Measurements from ENCODE around the gene EFTUD2. TPM values are rescaled to one million over a fixed set of nuclear protein-coding genes. Genes with fewer than 3 reads are reported as not detected.

EFTUD2 gene
- total and polyA plus RNA-seq, 2 of the 4 experiments (the other 2 are of a cell fraction): 72.5 to 126 TPM

GRCh38 chr17:44820631-44821212 lies 78.5 kb downstream of the EFTUD2 start:
- Histone ChIP-seq H3K36me3 (ENCODE audit: control insufficient read depth, insufficient read depth, low read length) (no peaks in the 10 kb centered on the region; the same call in 1 of the 2 replicates), H2AFZ (replicated peaks; ENCODE audit: low read length, poor library complexity) (no peak overlapping the region), H3K9ac (ENCODE audit: low read depth, low read length) (no peak overlapping the region), H4K8ac (ENCODE audit: low read depth in 2 of 2, low read length in 2 of 2) (peak overlapping the region; percentile 18 to 70; a peak in 3 of 4 replicates), H2AK5ac (ENCODE audit: low read depth, low read length) (peak overlapping the region; percentile 51; the same call in 1 of the 2 replicates), H2BK5ac (ENCODE audit: low read depth, low read length, poor library complexity, severe bottlenecking) (peak overlapping the region; percentile 97), H3K23ac (ENCODE audit: low read depth, low read length) (peak overlapping the region; percentile 24; the same call in 1 of the 2 replicates), H2BK15ac (ENCODE audit: low read depth, low read length) (peak overlapping the region; percentile 29; the same call in 1 of the 3 replicates), H2AK9ac (replicated peaks; ENCODE audit: low read depth, low read length, poor library complexity) (no peak overlapping the region), H3K27me3 (ENCODE audit: control insufficient read depth, insufficient read depth, low read length) (no peaks in the 10 kb centered on the region), H2BK20ac (ENCODE audit: low read depth, low read length) (peak overlapping the region; percentile 56; the same call in 1 of the 2 replicates), H3K14ac (replicated peaks; ENCODE audit: low read depth, low read length) (peak overlapping the region; percentile 41; the same call in 1 of the 2 replicates), H3K56ac (ENCODE audit: extremely low read depth, insufficient read depth, low read length) (peak overlapping the region; percentile 57), H3K18ac (ENCODE audit: low read depth, low read length) (peak overlapping the region; percentile 85; the same call in 1 of the 2 replicates), H3K4ac (ENCODE audit: low read depth, low read length) (peak overlapping the region; percentile 68; the same call in 1 of the 2 replicates), H3K9me1 (ENCODE audit: insufficient read depth, low read length) (peaks cover 5% of the 10 kb centered on the region), H3K79me1 (ENCODE audit: low read depth in 1 of 2, low read length in 2 of 2) (peaks cover 10 to 59% of the 10 kb centered on the region in 2 experiments; a peak in 3 of 4 replicates), H3K4me1 (ENCODE audit: control insufficient read depth, insufficient read depth, low read length) (peaks cover 11% of the 10 kb centered on the region; the same call in 1 of the 2 replicates), H3K4me3 (ENCODE audit: insufficient read depth, low read depth, low read length) (no peak overlapping the region), H3K4me2 (ENCODE audit: low read depth, low read length) (peak overlapping the region; percentile 91; the same call in 1 of the 2 replicates), H3K27ac (ENCODE audit: insufficient read depth, low read length) (no peak overlapping the region), H3K9me3 (ENCODE audit: control insufficient read depth, insufficient read depth, low read length) (no peaks in the 10 kb centered on the region), H4K5ac (ENCODE audit: low read depth, low read length) (peak overlapping the region; percentile 67; the same call in 1 of the 2 replicates), H4K91ac (ENCODE audit: insufficient read depth, low read depth, low read length) (peak overlapping the region; percentile 28; the same call in 1 of the 2 replicates), H4K20me1 (ENCODE audit: insufficient read depth, low read length) (peaks cover 19% of the 10 kb centered on the region; the same call in 1 of the 2 replicates), H2BK120ac (ENCODE audit: low read depth, low read length) (peak overlapping the region; percentile 72)
- intact Hi-C loops (cut with micrococcal nuclease) (loop anchor here (2.0 kb wide), 1 partner anchor 26 kb away; no protein-coding TSS in a partner anchor), dilution Hi-C loops (cut with HindIII; ENCODE audit: low sequenced_read_pairs, unreplicated experiment) (no loop called here), in situ Hi-C loops (cut with MboI; ENCODE audit: low sequenced_read_pairs) (no loop called here)
- DNase-seq (peak; percentile 91), ATAC-seq (ENCODE audit: low read depth) (peak; percentile 91)
- WGBS, 2 experiments (ENCODE audit: extremely low coverage in 2 of 2, insufficient read length in 1 of 2): 0% methylated on average over 2 of the region's 7 CpGs; no CpG with 5 or more reads in 1 of the 2 experiments
- ChIA-PET POLR2A (ENCODE audit: unreplicated experiment) (no interaction called here), CTCF (interaction anchor here (0.6 kb wide), 1 partner anchor 16 kb away, joined by 6 read pairs; no protein-coding TSS in a partner anchor)
- BruUV-seq (replicated peaks): no TSS peak
- TF ChIP-seq FOS (IDR thresholded peaks at IDR 0.05; ENCODE audit: low read depth, low read length) (peak; percentile 93), RFX5 (IDR thresholded peaks at IDR 0.05; ENCODE audit: low read depth, low read length) (no peak), CHD1 (IDR thresholded peaks at IDR 0.05; ENCODE audit: low read depth, low read length) (no peak), MAZ (IDR thresholded peaks at IDR 0.05; ENCODE audit: borderline replicate concordance, low read depth, low read length) (no peak), MXI1 (IDR thresholded peaks at IDR 0.05; ENCODE audit: borderline replicate concordance, low read depth, low read length) (no peak), RCOR1 (IDR thresholded peaks at IDR 0.05; ENCODE audit: insufficient replicate concordance, low read length) (no peak), NFE2L2 (IDR thresholded peaks at IDR 0.05; ENCODE audit: low read depth, low read length) (no peak), USF2 (IDR thresholded peaks at IDR 0.05; ENCODE audit: low read depth, low read length) (no peak), MAFK (IDR thresholded peaks at IDR 0.05; ENCODE audit: low read depth, low read length) (no peak), BHLHE40 (IDR thresholded peaks at IDR 0.05; ENCODE audit: low read depth, low read length) (peak; percentile 94), CTCF (conservative IDR thresholded peaks at IDR 0.05; ENCODE audit: low read depth, low read length) (no peak), POLR2A (IDR thresholded peaks at IDR 0.05; ENCODE audit: low read depth, low read length) (no peak), RAD21 (IDR thresholded peaks at IDR 0.05; ENCODE audit: low read length) (no peak), ELK1 (IDR thresholded peaks at IDR 0.05; ENCODE audit: borderline replicate concordance, low read depth, low read length) (no peak)

Data from IMR-90 (cell line).